MM.1S (cell line): ENCODE measurements around the gene ADAMTS3.

Experiments
- DNase-seq: peaks from one replicate; pipeline ENCODE4 v3.0.0-alpha.2; 2015
- H2AFZ ChIP-seq: fragments of 300-600 bp; sonication (generic); 2 replicates; pipeline ENCODE4 v1.6.0; 2016; ENCODE audit warnings: antibody characterized with exemption, low read length
- H3F3A ChIP-seq: fragments of 300-600 bp; sonication (generic); 2 replicates; pipeline ENCODE4 v1.6.1; 2016; ENCODE audit warnings: mild to moderate bottlenecking, antibody characterized with exemption, low read length, moderate library complexity, mixed read lengths; ENCODE audit not compliant: insufficient read depth
- H3K27ac ChIP-seq: fragments of 300-600 bp; sonication (generic); 2 replicates; pipeline ENCODE4 v1.5.1; 2016; ENCODE audit warnings: mild to moderate bottlenecking, low read length
- H3K27me3 ChIP-seq: fragments of 300-600 bp; sonication (generic); replicated peaks from 2 replicates; pipeline ENCODE4 v1.6.0; 2016; ENCODE audit warnings: low read length; ENCODE audit not compliant: insufficient read depth
- H3K36me3 ChIP-seq: fragments of 300-600 bp; sonication (generic); replicated peaks from 2 replicates; pipeline ENCODE4 v1.6.1; 2016; ENCODE audit warnings: mild to moderate bottlenecking, low read length, mixed read lengths; ENCODE audit not compliant: insufficient read depth
- H3K4me1 ChIP-seq: fragments of 300-600 bp; sonication (generic); 2 replicates; pipeline ENCODE4 v1.6.1; 2016; ENCODE audit warnings: low read length, mixed read lengths
- H3K4me2 ChIP-seq: fragments of 300-600 bp; sonication (generic); 2 replicates; pipeline ENCODE4 v1.6.0; 2016; ENCODE audit warnings: low read depth, low read length
- H3K4me3 ChIP-seq: fragments of 300-600 bp; sonication (generic); 2 replicates; pipeline ENCODE4 v1.5.1; 2016; ENCODE audit warnings: low read length, mixed read lengths
- H3K79me2 ChIP-seq: fragments of 300-600 bp; sonication (generic); 2 replicates; pipeline ENCODE4 v1.6.1; 2016; ENCODE audit warnings: mixed run types, low read length, mixed read lengths
- H3K9ac ChIP-seq: fragments of 300-600 bp; sonication (generic); 2 replicates; pipeline ENCODE4 v1.6.1; 2016; ENCODE audit warnings: low read length, mixed read lengths
- H3K9me2 ChIP-seq: fragments of 300-600 bp; sonication (generic); replicated peaks from 2 replicates; pipeline ENCODE4 v1.6.1; 2016; ENCODE audit warnings: mild to moderate bottlenecking, low read length, mixed read lengths; ENCODE audit not compliant: insufficient read depth
- H3K9me3 ChIP-seq: fragments of 300-600 bp; sonication (generic); replicated peaks from 2 replicates; pipeline ENCODE4 v1.6.1; 2016; ENCODE audit warnings: mild to moderate bottlenecking, low read length, mixed read lengths; ENCODE audit not compliant: insufficient read depth
- H4K20me1 ChIP-seq: fragments of 300-600 bp; sonication (generic); 2 replicates; pipeline ENCODE4 v1.6.1; 2016; ENCODE audit warnings: mild to moderate bottlenecking, low read length, moderate library complexity, mixed read lengths; ENCODE audit not compliant: insufficient read depth
- CTCF ChIP-seq: fragments of 300-600 bp; sonication (generic); IDR thresholded peaks from 2 replicates; pipeline ENCODE4 v1.5.1; 2016; ENCODE audit warnings: antibody characterized with exemption, low read length, mixed read lengths
- EZH2 ChIP-seq: fragments of 300-600 bp; sonication (generic); optimal IDR thresholded peaks from 2 replicates; pipeline ENCODE3; 2017; ENCODE audit warnings: low read depth, mild to moderate bottlenecking, antibody characterized with exemption, low read length, mixed read lengths
- EZH2phosphoT487 ChIP-seq: fragments of 300-600 bp; sonication (generic); IDR thresholded peaks from 2 replicates; pipeline ENCODE4 v1.6.1; 2018; ENCODE audit warnings: antibody characterized with exemption, low read length

Gene ADAMTS3

GRCh38 chr4:72301759-72302158 is 267.3 kb downstream of the ADAMTS3 start:
- Histone ChIP-seq H3K27me3 (no peaks in the 10 kb centered on the region), H3F3A (no peaks in the 10 kb centered on the region), H2AFZ (no peak overlapping the region), H4K20me1 (no peaks in the 10 kb centered on the region), H3K9ac (no peak overlapping the region), H3K4me1 (no peaks in the 10 kb centered on the region), H3K27ac (no peak overlapping the region), H3K9me2 (no peaks in the 10 kb centered on the region), H3K4me2 (no peak overlapping the region), H3K36me3 (no peaks in the 10 kb centered on the region), H3K4me3 (no peak overlapping the region), H3K79me2 (no peaks in the 10 kb centered on the region), H3K9me3 (no peaks in the 10 kb centered on the region)
- no peak for TF ChIP-seq EZH2
- no peak for TF ChIP-seq CTCF
- no peak for TF ChIP-seq EZH2phosphoT487
- no peak for DNase-seq

GRCh38 chr4:72300126-72300525 is 268.9 kb downstream of the ADAMTS3 start:
- H3K4me2 ChIP-seq: no peak overlapping the region

GRCh38 chr4:72295966-72296557 is 273.0 kb downstream of the ADAMTS3 start:
- Histone ChIP-seq H2AFZ (no peak overlapping the region), H3K4me2 (no peak overlapping the region), H3K9ac (no peak overlapping the region), H3K27me3 (no peaks in the 10 kb centered on the region), H3F3A (no peaks in the 10 kb centered on the region), H3K9me3 (no peaks in the 10 kb centered on the region), H3K36me3 (no peaks in the 10 kb centered on the region), H3K27ac (no peak overlapping the region), H3K4me1 (no peaks in the 10 kb centered on the region), H4K20me1 (no peaks in the 10 kb centered on the region), H3K4me3 (no peak overlapping the region), H3K79me2 (no peaks in the 10 kb centered on the region), H3K9me2 (no peaks in the 10 kb centered on the region)
- DNase-seq: peak; percentile 51
- TF ChIP-seq EZH2phosphoT487 (no peak), CTCF (peak; percentile 70)

More at GRCh38 chr4:72300126-72300525, 268.9 kb downstream of the ADAMTS3 start:
- no peaks in the 10 kb centered on the region for H4K20me1 ChIP-seq
- H3K4me1 ChIP-seq: no peaks in the 10 kb centered on the region
- H3K9me2 ChIP-seq: no peaks in the 10 kb centered on the region
- H3K4me3 ChIP-seq: no peak overlapping the region
- H3K9me3 ChIP-seq: no peaks in the 10 kb centered on the region
- no peak overlapping the region for H3K9ac ChIP-seq
- no peaks in the 10 kb centered on the region for H3K36me3 ChIP-seq
- no peak overlapping the region for H2AFZ ChIP-seq
- H3K27me3 ChIP-seq: no peaks in the 10 kb centered on the region
- no peak for DNase-seq
- no peak overlapping the region for H3K27ac ChIP-seq
- H3K79me2 ChIP-seq: no peaks in the 10 kb centered on the region
- TF ChIP-seq CTCF (no peak), EZH2phosphoT487 (no peak), EZH2 (no peak)
- H3F3A ChIP-seq: no peaks in the 10 kb centered on the region
